Muscle layer of colon (tissue), 2 donors: Measurements from ENCODE around the gene BMI1.
A peak's percentile ranks its signal among the peaks of the same experiment; 100 is the strongest.

Source experiments
- H3K27ac ChIP-seq: one replicate; pipeline ENCODE4 v1.7.0; 2013; ENCODE audit warnings: low read depth, mild to moderate bottlenecking, low read length, moderate library complexity
- H3K27me3 ChIP-seq, 2 donors: one replicate each; pipeline ENCODE4 v1.7.0; 2013; ENCODE audit warnings: low read length in 2 of 2, mild to moderate bottlenecking in 2 of 2; ENCODE audit not compliant: insufficient read depth in 2 of 2, control insufficient read depth in 1 of 2
- H3K36me3 ChIP-seq: one replicate; pipeline ENCODE4 v1.7.0; 2013; ENCODE audit warnings: mild to moderate bottlenecking, low read length; ENCODE audit not compliant: insufficient read depth
- H3K4me1 ChIP-seq: one replicate; pipeline ENCODE4 v1.7.0; 2013; ENCODE audit warnings: mild to moderate bottlenecking, low read length; ENCODE audit not compliant: insufficient read depth
- H3K4me3 ChIP-seq, 2 donors: one replicate each; pipeline ENCODE4 v1.7.0; 2013; ENCODE audit warnings: low read length in 2 of 2, low read depth in 1 of 2, mild to moderate bottlenecking in 1 of 2, moderate library complexity in 1 of 2
- H3K9ac ChIP-seq: one replicate; pipeline ENCODE4 v1.7.0; 2013; ENCODE audit warnings: low read length
- H3K9me3 ChIP-seq: one replicate; pipeline ENCODE4 v1.7.0; 2013; ENCODE audit warnings: mild to moderate bottlenecking, low read length
- donor health status: abdominal sarcoma.
- donor health status: Adenocarcinoma of cecum.

The BMI1 gene

GRCh38 chr10:22341190-22341925, 20.5 kb downstream of the BMI1 start:
- H3K27me3 ChIP-seq, result peaks cover 83 to 86% of the 10 kb centered on the region in 2 donors
- H3K36me3 ChIP-seq, result no peaks in the 10 kb centered on the region
- H3K9ac ChIP-seq, result peak overlapping the region; percentile 54
- peak overlapping the region; percentile 64 for H3K27ac ChIP-seq
- H3K4me1 ChIP-seq, result peaks cover 20% of the 10 kb centered on the region
- H3K4me3 ChIP-seq, result peak overlapping the region; percentile 58 to 62
- peaks cover 20% of the 10 kb centered on the region for H3K9me3 ChIP-seq

GRCh38 chr10:22341926-22342196, 21.0 kb downstream of the BMI1 start:
- Histone ChIP-seq H3K4me3 (no peak overlapping the region), H3K9me3 (peaks cover 20% of the 10 kb centered on the region), H3K4me1 (peaks cover 15% of the 10 kb centered on the region), H3K36me3 (no peaks in the 10 kb centered on the region), H3K9ac (no peak overlapping the region), H3K27me3 (peaks cover 79 to 86% of the 10 kb centered on the region in 2 donors), H3K27ac (no peak overlapping the region)

- peaks cover 73 to 83% of the 10 kb centered on the region in 2 donors for H3K27me3 ChIP-seq
- H3K4me3 ChIP-seq, result no peak overlapping the region
- no peaks in the 10 kb centered on the region for H3K36me3 ChIP-seq
- H3K9ac ChIP-seq, result no peak overlapping the region
- no peak overlapping the region for H3K27ac ChIP-seq
- peaks cover 15% of the 10 kb centered on the region for H3K4me1 ChIP-seq
- H3K9me3 ChIP-seq, result peaks cover 16% of the 10 kb centered on the region
These were observed 21.5 kb downstream of the BMI1 start for GRCh38 chr10:22342421-22342820.

GRCh38 chr10:22343731-22344130, 22.8 kb downstream of the BMI1 start:
- H3K4me3 ChIP-seq, result no peak overlapping the region
- no peak overlapping the region for H3K9ac ChIP-seq
- peaks cover 60 to 70% of the 10 kb centered on the region in 2 donors for H3K27me3 ChIP-seq
- H3K4me1 ChIP-seq, result peaks cover 15% of the 10 kb centered on the region
- H3K36me3 ChIP-seq, result no peaks in the 10 kb centered on the region
- H3K27ac ChIP-seq, result no peak overlapping the region
- peaks cover 8% of the 10 kb centered on the region for H3K9me3 ChIP-seq

- Histone ChIP-seq H3K36me3 (no peaks in the 10 kb centered on the region), H3K9me3 (peaks cover 4% of the 10 kb centered on the region), H3K27me3 (peaks cover 55 to 65% of the 10 kb centered on the region in 2 donors), H3K9ac (no peak overlapping the region), H3K4me1 (peaks cover 15% of the 10 kb centered on the region), H3K4me3 (no peak overlapping the region), H3K27ac (no peak overlapping the region)
These were observed 23.4 kb downstream of the BMI1 start for GRCh38 chr10:22344249-22344648.

GRCh38 chr10:22344781-22345300, 23.9 kb downstream of the BMI1 start:
- Histone ChIP-seq H3K36me3 (no peaks in the 10 kb centered on the region), H3K4me1 (peaks cover 9% of the 10 kb centered on the region), H3K9ac (no peak overlapping the region), H3K9me3 (peaks cover 4% of the 10 kb centered on the region), H3K27ac (no peak overlapping the region), H3K27me3 (peaks cover 52 to 61% of the 10 kb centered on the region in 2 donors), H3K4me3 (no peak overlapping the region)

GRCh38 chr10:22345301-22346095, 24.6 kb downstream of the BMI1 start, which contains the start of gene SPAG6:
Gene SPAG6, plus strand, starts transcription at chr10:22345496. Its CDS starts 116 bp downstream, at chr10:22345612.
- no peak within 1 kb of the TSS for H3K27ac ChIP-seq
- H3K4me3 ChIP-seq, result no peak within 1 kb of the TSS
- H3K9ac ChIP-seq, result no peak within 1 kb of the TSS
- H3K36me3 ChIP-seq, result no peaks in the 10 kb centered on the region
- peaks cover 4% of the 10 kb centered on the region for H3K9me3 ChIP-seq
- H3K4me1 ChIP-seq, result peaks cover 7% of the 10 kb centered on the region
- H3K27me3 ChIP-seq, result peaks cover 52 to 61% of the 10 kb centered on the region in 2 donors

GRCh38 chr10:22346096-22346661, 25.3 kb downstream of the BMI1 start:
- Histone ChIP-seq H3K4me3 (no peak overlapping the region), H3K4me1 (peaks cover 5% of the 10 kb centered on the region), H3K36me3 (no peaks in the 10 kb centered on the region), H3K27me3 (peaks cover 52 to 60% of the 10 kb centered on the region in 2 donors), H3K27ac (no peak overlapping the region), H3K9me3 (peaks cover 4% of the 10 kb centered on the region), H3K9ac (no peak overlapping the region)

- Histone ChIP-seq H3K4me3 (no peak overlapping the region), H3K27ac (no peak overlapping the region), H3K9me3 (peaks cover 4% of the 10 kb centered on the region), H3K9ac (no peak overlapping the region), H3K4me1 (no peaks in the 10 kb centered on the region), H3K36me3 (no peaks in the 10 kb centered on the region), H3K27me3 (peaks cover 17 to 24% of the 10 kb centered on the region in 2 donors)
These were observed 28.9 kb downstream of the BMI1 start for GRCh38 chr10:22349755-22350154.

GRCh38 chr10:22351131-22351703, 30.3 kb downstream of the BMI1 start:
- peaks cover 2 to 10% of the 10 kb centered on the region in 2 donors for H3K27me3 ChIP-seq
- H3K36me3 ChIP-seq, result no peaks in the 10 kb centered on the region

GRCh38 chr10:22356324-22356873, 35.5 kb downstream of the BMI1 start:
- Histone ChIP-seq H3K9me3 (no peaks in the 10 kb centered on the region), H3K36me3 (no peaks in the 10 kb centered on the region), H3K9ac (no peak overlapping the region), H3K27me3 (no peaks in the 10 kb centered on the region), H3K4me3 (no peak overlapping the region), H3K4me1 (no peaks in the 10 kb centered on the region), H3K27ac (no peak overlapping the region)

More at GRCh38 chr10:22351131-22351703, 30.3 kb downstream of the BMI1 start:
- Histone ChIP-seq H3K27ac (no peak overlapping the region), H3K9me3 (peaks cover under 1% of the 10 kb centered on the region), H3K4me1 (no peaks in the 10 kb centered on the region), H3K4me3 (no peak overlapping the region), H3K9ac (no peak overlapping the region)
